Right hindlimb (tissue), 1 donor: ENCODE data around the gene IL16.
"Not testable (repeated sequence)": the region's sequence is repeated elsewhere in the genome, so short reads cannot be mapped to it uniquely, and the experiment has no call there.

Experiments used
- DNase-seq: peaks from one replicate; pipeline ENCODE4 v3.0.0-alpha.2; 2018

Gene IL16

DNA sequence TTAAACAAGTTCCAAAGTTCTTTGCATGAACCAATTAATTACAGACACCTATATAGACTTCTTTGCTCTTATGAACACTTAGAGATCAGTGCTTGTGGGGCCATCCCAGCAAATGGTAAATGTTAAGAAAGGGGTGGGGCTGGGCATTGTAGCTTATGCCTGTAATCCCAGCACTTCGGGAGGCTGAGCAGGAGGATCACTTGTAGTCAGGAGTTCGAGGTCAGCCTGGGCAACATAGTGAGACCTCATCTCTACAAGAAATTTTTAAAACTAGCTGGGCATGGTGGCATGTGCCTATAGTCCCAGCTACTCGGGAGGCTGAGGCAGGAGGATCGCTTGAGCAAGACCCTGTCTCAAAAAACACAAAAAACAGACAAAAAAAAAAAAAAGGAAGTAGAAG lies 146.7 kb downstream of the IL16 start:
- no peak for DNase-seq

DNA sequence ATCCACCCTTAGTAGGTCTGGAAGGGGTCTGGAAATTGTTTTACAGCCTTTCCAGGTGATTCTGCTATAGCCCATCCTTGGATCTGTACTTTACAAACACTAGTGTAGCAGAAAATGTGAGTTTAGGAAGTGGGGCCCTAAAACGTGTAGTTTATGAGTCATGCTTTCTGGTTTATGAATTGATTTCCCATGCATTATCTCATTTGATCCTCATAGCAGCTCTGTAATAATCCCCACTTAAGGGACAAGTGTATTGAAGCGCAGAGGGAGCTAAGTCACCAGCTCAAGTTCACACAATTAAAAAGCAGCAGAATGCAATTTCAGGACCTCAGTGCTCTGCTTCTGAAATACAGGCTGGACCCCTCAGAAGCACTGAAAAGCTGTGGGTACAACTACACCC lies 149.9 kb downstream of the IL16 start:
- DNase-seq: no peak

DNA sequence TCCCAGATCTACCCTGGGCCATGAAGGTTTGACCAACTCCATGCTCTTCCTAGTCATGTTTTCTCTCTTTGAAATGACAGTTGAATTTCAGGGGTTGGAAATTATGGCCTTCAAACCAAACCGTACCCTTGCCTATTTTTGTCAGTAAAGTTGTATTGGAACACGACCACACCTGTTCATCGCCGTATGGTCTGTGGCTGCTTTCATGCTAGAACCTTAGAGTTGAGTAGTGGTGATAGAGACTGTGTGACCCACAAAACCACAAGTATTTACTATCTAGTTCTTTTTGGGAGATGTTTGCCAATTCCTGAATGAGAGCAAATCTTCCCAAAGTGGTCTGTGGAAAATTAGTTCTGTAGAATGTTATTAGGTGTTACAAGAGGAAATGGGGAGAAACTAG lies 151.2 kb downstream of the IL16 start:
- no peak for DNase-seq

- not testable (repeated sequence) for DNase-seq
Measured at GRCh38 chr15:81348691-81349090, 152.0 kb downstream of the IL16 start.

GRCh38 chr15:81349271-81349670 lies 152.6 kb downstream of the IL16 start:
- no peak for DNase-seq

GRCh38 chr15:81351651-81352050 lies 155.0 kb downstream of the IL16 start:
- no peak for DNase-seq

GRCh38 chr15:81356252-81356651 lies 159.6 kb downstream of the IL16 start:
- no peak for DNase-seq

- DNase-seq: no peak
Measured at GRCh38 chr15:81357180-81357686, 160.6 kb downstream of the IL16 start.

- no peak for DNase-seq
Measured at GRCh38 chr15:81358248-81358647, 161.6 kb downstream of the IL16 start.

- no peak for DNase-seq
Measured at GRCh38 chr15:81360491-81360890, 163.8 kb downstream of the IL16 start.

DNA sequence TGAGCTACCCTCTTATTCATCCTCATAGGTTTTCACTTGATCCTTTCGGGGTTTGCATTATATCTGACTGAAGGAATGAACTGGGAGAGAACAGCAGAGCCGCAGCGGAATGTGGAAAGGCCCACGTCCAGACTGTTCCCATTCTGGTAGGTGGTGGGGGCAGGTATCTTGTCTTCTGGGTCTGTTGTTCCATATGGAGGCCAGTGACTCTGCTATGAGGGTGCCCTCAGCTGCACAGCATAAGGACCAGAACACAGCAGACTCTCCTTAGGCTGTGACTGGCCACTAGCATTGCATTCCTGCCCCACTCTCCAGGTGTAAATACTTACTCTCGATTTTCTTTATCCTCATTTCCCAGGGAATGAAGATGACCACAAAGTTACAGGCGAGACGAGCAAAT lies 165.2 kb downstream of the IL16 start:
- no peak for DNase-seq

DNA sequence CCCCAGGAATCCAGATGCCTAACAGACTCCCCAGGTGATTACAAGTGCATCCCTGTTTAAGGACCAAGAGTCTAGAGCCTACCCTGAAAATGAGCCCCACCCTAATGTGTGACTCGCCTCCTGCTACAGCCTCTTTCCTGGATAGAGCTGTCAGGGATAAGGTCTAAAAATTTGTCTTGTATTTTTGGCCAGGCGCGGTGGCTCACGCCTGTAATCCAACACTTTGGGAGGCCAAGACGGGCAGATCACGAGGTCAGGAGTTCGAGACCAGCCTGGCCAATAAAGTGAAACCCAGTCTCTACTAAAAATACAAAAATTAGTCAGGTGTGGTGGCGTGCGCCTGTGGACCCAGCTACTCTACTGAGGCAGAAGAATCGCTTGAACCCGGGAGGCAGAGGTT lies 166.1 kb downstream of the IL16 start:
- no peak for DNase-seq

- DNase-seq: no peak
Measured at GRCh38 chr15:81363276-81363675, 166.6 kb downstream of the IL16 start.
